Fibroblast of skin of left biceps (primary cell): ENCODE results near the gene DIS3L2.
"Not testable (repeated sequence)": the region's sequence is repeated elsewhere in the genome, so short reads cannot be mapped to it uniquely, and the experiment has no call there.

ENCODE experiments used
- DNase-seq, 2 experiments: peaks; one replicate each; pipeline ENCODE4 v3.0.0-alpha.2; 2013; ENCODE audit warnings: low read depth in 2 of 2

Gene DIS3L2

DNA sequence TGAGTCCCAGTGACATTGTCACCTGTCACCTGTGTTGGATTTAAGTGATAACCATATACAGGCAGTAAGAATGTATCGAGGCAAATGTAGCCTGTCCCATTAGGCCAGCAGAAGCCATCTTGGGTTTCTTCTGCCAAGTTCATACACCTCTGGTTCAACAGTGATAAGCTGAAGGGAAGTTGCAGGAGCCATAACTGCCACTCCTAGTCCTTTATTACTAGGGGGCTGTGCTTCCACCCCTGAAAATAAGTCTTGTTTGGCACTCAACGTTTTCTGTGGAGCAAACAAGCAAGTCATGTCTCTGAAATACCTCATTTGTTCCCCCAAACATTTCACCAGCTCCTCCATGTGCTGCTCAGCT lies 358.9 kb downstream of the DIS3L2 start:
- no peak for DNase-seq

DNA sequence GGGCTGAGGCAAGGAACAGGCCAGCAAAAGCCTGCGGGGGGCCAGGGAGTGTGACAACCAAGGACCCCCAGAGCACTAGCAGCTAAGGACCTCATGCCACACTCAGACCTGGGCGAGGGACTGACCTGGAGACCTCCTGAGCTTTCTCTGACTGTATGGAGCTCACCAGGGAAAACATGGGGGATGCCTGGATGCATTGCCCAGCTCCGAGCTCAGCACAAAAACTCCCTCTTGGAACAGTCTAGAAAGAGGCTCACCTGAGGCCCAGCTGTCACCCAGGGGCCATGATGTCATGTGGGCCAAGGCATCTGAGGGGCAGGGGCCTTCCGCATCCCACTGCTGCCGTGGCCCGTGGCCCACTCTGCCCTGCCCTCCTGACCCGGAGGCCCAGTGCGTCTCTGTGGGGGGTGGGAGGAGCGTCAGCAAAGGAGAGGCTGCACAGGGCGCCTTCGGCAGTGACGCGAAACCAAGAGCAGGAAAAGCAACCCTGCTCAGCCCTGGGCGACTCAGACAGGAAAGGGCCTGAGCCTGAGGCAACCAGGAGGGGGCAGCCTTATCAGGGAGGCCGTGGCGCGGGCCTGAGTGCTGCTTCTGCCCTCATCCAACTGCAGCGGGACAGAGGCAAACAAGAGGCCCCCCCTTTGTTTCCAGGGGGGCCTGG lies 359.8 kb downstream of the DIS3L2 start:
- no peak for DNase-seq

DNA sequence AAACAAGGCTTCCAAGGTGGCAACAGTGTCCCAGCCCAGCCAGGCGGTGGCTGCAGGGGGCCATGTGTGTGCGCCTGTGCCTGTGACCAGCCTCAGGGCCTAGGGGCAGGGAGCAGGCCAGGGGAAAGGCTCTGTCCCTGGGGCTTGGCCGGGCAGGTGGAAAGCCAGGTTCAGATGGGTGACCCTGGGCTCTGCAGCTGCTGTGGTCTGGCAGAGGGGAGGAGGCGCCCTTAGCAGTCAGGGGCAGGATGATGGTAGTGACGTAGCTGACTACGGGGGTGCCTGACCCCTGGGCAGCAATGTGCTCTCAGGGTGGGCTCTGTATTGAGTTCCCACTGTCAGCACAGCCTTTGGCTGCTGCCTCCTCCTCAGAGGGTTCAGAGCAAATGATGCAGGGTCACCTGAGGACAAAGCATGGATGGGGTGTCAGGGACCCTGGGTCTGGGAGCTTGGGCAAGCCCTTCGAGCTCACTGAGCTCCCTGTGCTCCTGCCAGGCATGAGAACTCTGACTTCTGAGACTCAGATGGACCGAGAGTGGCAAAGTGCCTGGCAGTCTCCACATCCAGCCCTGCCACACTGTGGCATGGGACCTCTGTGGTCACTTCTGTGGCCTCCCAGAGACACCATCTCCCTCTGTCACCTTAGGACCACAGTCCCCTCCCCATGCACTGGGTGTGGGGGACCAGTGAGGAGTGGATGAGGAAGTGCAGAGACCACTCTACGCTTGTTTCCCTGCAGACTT lies 360.5 kb downstream of the DIS3L2 start:
- no peak for DNase-seq

DNA sequence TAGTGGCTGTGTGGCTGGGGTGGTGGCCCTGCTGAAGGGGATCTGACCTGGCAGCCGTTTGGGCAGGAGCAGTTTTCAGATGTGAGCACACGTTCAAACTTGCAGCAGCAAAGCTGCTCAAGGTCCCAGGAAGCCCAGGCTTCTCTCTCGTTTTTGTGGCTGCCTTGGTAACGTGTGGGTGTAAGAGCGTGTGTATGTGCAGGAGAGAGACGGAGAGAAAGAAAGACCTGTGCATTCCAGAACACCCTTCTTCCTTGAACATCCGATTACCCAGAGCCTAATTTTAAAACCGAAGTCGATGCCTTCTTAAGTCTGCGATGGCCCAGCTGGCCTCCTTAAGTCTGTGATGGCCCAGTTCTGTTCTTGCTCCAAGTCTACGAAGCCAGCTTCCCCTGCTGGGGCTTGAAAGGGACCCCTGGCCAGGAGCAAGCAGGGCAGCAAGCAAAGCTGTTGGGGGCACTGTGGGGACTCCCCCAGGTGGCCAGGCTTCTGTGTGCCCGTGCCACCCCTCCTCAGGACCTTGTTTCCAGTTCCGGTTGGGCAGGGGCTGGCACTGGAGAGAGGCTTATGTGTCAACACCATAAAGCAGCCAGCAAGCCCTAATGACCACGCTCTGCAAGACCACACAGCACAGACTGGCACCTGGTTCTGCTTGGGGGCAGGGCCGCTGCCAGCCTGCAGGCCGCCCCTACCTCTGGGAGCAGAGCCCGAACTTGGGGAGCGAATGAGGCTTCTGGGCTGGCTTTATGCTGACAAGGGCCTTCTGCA lies 361.2 kb downstream of the DIS3L2 start:
- DNase-seq, result no peak

DNA sequence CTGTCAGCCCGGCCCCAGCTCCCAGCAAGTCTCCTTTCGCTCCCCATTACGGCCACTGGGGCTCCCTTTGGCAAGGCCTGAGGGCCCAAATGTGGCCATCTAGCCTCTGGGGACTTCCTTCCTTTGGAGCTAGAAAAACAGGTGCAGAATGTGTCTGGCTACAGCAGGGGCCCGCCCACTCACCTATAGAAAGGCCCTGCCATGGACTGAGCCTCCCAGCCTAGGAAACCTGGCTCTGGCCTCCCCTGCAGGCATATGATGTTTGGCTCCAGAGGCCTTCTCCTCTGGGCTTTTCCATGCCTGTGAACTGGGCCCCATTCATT lies 361.8 kb downstream of the DIS3L2 start:
- no peak for DNase-seq

DNA sequence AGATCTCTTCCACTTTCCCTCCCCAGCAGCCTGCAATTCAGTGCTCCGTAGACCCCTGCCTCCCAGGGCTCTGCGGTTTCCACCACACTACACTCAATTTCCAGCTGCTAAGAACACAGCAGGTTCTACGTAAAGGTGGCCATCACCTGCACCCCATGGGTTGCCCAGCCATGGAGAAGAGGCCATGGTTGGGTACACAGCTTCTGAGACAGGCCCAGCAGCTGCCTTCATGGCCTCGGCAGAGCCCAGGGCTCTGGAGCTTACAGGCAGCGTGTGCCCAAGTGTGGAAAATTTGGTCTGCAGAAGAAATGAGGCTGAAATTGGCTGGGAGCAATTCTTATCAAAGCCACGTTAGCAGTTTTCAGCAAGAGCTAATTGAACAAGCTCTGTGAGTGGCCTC lies 362.5 kb downstream of the DIS3L2 start:
- DNase-seq, result not testable (repeated sequence)

DNA sequence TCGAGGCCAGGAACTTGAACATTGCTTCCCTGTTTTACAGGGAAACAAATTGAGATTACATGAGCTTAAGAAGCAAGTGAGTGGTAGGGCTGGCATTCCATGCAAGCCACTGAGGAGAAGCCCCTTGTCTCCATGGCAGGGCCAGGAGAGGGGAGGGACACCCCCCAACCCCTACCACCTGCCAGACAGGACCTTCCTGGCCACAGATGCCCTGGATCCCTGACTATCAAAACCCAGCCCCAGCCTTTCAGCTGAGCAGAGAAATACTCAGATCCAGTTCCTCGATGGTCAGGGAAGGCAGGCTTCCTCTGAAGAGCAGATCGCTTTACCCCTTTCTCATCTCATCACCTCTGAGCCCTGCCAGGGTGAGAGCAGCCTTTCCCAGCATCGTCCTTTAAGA lies 363.3 kb downstream of the DIS3L2 start:
- DNase-seq, result no peak

DNA sequence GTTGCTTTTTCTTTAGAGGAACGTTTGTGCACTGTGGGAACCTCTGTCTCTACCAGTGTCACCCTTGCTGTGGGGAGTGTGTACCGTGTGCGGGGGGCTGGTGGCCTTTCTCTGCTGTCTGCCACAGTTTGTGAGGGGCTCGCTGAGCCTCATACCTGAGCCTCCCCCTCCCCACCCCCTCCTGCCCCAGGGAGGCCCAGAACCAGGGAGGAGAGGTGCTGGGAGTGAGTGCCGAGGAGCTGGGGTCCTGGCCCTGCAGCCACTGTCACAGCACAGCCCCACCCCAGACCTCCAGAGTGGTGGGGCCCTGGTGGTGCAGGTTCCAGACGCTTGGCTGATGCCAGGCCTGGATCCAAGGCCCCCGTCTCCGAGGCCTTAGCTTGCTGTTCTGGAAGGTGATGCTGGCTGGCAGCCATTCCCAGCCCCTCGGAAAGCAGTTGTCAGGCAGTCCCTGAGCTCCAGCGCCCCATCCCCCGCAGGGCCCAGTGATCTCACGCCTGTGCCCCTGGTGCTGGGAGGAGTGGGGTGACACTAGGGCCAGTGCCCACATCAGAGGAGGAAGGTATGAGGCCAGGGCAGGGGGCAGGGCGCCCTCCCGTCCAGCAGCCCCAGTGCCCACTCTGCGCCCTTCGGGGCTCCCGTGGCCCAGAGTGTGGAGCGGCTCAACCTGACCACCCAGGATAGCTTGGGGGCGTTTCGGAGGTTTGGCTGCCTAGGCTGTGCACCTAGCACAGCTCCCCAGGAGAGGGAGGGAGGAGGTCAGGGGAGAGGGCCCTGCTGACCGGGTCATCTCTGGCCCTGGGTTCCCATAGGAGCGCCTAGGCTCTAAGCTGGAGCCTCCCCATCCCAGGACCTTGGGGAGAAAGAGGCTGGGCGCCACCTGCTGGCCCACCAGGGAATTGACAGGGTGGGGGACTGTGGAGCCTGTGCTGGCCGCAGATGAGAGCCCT lies 364.1 kb downstream of the DIS3L2 start:
- DNase-seq, result no peak

DNA sequence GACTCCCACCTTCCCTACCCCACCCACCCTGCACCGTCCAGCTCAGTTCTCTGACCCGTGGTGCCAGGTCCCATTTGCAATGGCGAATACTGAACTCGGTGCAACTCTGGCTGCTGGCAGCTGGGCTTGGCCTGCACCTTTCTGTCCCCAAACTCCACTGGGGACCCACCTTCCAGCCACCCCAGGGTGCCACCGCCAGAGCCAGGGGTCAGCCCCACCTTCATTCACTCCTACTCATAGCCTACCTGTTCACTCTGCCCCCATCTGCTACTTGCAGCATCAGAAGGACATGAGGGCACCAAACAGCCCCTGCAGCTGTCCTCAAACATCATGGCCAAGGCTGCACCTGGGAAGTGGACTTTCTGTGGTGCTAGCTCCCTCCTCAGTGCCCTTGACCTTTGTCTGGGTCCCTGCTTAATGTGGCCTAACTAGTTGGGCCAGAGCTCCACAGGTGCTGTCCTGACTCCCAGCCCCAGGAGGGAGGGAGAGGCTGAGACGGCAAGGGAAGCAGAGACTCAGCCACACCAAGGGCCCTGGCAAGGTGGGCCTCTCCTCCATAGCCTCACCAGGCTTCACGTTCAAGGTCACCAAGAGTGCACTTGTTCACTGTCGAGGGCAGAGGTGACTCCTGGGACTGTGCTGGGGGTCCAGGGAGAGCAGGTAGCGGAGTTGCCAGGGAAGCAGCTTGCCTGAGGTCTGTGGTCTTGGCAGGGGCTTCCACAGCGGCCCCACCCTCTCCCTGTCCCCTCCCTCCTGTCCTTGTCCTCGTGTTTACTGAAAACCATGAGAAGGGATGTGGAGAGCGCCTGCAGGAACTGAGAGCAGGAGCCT lies 365.0 kb downstream of the DIS3L2 start:
- DNase-seq, result not testable (repeated sequence)

DNA sequence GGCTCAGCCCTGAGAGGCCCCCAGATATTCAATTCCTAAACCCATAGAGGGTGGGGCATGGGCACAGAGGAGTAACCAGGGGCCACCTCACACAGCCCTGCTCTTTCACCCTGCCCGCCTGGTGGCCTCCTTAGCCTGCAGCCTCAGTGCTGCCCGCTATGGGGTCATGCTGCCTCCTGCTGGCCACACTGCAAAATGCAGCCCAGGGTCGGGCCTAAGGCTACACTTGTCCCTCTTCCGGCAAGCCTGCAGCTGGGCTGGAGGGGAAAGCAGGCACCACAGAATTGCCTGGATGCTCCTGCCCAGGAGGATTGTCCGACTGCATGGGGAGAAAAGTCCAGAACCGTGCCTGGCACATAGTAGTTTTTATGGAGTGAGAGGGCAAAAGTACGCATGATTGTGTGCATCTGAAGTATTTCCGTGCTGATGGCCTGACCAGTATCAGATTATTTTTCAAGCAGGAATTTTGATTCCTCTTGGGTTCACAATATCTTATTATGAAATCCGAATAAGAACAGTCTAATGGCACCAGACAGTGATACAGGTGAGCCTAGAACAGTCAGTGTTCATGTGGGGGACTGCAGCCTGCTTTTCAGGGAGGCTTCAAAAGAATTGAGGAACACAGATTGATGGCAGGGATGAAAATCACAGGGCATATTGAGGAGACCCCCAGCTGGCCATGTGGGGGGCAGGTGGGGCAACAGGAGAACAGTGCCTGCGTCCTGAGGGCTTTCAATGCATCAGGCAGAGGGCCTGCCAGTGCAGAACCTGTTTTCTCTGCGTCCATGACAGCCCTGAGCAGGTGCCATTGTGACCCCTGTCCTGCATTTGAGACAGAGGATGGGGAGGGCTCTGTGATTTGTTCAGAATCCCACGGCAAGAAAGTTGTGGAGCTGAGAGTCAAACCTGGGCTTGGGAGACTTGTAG lies 365.9 kb downstream of the DIS3L2 start:
- DNase-seq, result no peak

DNA sequence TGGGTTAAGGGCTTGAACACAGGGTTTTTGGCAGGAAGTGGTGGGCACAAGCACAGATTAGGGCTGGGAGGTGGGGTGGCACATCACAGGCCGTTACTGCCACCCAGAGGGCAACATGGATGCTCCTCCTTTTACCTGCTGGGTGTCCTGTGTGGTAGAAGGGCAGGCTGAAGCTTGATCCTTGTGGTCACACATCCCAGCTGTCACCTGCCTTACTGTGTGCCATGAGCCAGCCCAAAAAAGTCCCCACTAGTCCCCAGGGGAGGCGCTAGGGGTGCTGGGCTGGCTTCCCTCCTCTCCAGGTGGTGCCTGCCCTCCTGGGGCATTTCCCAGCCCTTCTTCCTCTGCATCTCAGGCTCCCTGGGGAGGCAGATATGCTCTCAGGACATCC lies 366.5 kb downstream of the DIS3L2 start:
- no peak for DNase-seq

DNA sequence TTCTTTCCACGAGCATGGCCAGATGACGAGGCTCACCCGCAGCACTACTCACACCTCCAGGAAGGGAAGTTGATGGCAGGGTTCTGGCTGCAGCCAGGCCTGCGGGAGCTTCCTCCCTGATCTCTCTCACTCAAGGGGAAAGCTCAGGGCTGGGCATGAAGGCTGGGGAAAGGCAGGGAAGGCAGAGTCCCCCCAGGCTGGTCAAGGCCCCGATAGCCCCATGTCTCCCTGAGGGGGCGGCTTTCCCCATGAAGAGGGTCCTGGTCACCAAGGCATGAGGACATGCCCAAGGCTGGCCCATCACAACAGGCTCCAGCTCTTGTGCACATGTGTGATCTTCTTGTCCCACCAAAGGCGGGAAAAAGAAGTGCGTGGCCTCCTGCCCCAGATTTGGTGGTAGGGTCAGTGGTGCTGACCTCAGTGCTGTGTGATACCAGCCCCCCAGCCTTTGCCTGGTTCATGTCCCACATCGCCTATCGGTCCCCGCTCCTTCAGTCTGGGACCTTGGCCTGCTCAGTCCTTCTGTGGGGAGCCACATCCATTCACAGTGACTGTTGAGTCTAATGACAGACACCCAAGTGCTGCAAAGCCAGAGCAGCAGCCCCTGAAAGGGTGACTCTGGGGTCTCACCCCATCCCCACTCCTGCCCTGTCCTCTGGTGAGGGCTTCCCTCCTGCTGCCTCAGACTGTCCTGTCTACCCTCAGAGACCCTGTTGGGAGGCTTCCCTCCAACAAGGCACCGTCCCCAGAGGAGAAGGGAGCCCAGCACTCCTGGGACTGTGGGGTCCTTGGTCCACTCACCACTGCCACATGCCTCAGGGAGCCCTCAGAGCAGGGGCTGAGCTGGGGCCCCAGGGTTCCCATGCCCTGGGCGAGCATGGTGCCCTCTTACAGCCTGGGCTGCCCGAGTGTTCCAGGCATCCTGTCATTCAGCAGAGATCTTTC lies 367.3 kb downstream of the DIS3L2 start:
- no peak for DNase-seq

DNA sequence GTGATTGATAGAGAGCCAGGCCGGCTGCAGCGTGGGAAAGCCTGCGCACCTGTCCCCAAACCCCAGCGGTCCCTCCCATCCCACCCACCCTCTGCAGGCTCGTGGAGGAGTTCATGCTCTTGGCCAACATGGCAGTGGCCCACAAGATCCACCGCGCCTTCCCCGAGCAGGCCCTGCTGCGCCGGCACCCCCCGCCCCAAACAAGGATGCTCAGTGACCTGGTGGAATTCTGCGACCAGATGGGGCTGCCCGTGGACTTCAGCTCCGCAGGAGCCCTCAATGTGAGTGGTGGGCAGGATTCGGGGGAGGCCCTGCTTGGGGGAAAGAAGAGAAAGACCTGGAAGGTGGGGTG lies 368.2 kb downstream of the DIS3L2 start:
- no peak for DNase-seq

DNA sequence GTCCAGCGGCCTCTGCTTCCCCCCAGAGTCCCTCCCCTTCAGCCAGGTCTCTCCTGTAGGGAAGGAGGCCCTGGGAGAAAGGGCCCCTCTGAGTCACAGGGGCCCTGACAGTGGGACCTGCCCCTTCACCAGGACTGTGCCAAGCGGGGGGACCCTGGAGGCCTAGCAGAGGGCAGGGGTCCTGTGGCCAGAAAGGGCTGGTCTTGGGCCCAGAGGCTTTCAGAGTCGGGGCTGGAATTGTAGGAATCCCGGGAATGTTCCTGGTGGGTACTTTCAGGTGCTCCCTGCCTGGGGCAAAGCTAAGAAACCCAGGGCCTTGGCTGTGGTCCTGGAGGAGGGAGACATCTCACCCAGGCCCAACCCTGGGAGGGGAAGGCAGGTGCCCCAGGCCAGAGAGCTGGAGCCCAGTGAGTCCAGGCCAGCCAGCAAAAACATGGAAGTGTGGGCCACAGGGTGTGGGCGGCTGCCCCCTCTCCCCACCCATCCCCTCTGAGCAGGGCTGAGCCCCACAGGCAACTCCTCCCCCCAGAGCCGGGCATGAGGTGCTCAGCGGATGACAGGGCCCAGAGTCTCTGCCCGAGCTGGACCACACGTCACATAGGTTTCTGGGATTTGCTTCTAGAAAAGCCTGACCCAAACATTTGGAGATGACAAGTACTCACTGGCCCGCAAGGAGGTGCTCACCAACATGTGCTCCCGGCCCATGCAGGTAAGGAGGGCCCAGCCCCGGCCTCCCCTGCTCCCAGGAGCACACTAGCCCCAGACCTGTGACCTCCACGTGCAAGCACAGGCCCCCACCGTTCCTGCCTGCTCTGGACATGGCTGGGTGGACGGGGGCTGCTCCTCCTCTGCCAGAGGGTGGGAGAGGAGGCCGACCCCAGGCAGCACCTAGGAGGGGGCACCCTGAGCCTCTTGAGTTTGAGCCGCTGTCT lies 368.8 kb downstream of the DIS3L2 start:
- DNase-seq, result no peak

DNA sequence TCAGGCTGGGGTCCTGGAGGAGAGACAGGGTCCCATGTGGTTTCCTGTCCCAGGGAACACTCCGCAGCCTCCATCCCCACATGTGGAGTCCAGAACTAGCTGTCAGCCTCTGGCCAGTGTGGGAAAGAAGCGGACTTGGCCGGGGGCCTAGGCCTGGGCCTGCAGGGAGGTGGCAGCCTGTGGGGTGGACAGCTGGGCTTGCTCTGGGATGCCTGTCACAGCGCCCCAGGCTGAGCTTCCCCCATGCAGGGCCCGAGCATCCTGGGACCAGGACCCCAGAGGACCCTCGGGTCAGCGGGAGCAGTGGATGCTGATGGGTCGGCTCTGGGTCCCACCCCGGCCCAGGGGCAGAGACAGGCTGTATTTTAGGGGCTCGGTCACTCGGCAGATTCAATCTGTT lies 369.5 kb downstream of the DIS3L2 start:
- DNase-seq, result not testable (repeated sequence)

DNA sequence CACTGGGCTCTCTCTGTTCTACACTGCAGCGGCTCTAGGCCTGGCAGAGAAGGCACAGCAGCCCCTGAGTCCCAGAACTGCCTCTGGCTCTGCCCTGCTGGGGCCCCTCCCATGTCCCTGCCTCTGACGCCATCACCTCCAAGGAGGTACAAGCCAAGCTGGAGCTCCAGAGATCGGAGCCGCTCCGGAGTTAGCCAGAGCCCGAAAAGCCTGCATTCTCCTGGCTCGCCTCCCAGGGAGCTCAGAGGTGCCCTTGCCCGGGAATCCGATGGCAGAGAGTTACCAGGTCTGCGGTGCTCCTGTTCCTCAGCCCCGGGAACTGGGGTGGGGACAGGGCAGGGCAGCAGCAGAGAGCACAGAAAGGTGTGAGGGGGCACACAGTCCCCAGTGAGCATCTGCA lies 370.1 kb downstream of the DIS3L2 start:
- DNase-seq, result not testable (repeated sequence)

DNA sequence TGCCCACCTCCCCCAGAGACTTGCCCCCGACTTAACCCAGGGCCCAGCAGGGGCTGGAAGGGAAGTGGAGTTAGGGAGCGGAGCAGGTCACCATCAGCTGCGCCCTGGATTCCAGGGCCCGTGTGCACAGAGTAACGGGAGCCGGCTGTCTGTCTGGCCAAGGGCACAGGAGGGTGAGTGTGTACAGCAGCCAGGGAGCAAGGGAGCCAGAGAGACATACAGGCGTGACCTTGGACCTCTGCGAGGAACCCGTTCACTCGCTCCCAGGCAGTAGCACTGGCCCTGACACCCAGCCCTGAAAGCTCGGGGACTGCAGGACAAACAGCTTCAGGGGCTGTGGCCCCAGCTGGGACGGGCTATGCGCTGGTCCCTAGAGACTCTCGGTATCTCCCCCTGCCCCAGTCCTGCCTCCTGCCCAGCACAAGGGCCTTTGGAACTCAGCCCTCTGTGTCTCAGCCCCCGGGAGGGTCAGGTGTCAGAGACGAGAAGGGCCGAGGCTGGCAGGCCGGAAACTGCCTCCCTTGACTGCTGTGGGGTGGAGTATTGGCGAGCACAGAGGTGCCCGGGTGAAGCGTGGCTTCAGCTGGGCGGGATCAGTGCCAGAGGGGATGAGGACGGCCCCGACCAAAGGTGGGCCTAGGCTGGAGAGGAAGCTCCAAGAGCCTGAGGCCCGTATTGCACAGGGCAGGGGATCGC lies 370.9 kb downstream of the DIS3L2 start:
- not testable (repeated sequence) for DNase-seq
